Measurements from ENCODE around the gene MYBPHL.

- no peak for TF ChIP-seq POLR2A (IDR thresholded peaks at IDR 0.05; ENCODE audit: low read depth, low read length)
- no peak for TF ChIP-seq POLR2AphosphoS5 (IDR thresholded peaks at IDR 0.05; ENCODE audit: low read depth, low read length)
- no peak for TF ChIP-seq TAF1 (IDR thresholded peaks at IDR 0.05; ENCODE audit: borderline replicate concordance, low read depth, low read length)
Observed at GRCh38 chr1:109262231-109263055, 44.4 kb downstream of the MYBPHL start.

Measured in GM12892 (cell line).